Fibroblast of villous mesenchyme (primary cell): ENCODE results near the gene MICALL2. TPM values are rescaled to one million over a fixed set of nuclear protein-coding genes. Genes with fewer than 3 reads are reported as not detected.

Source experiments
- DNase-seq: peaks from one replicate; pipeline ENCODE4 v3.0.0-alpha.2; 2010; ENCODE audit warnings: low read depth
- H3K4me3 ChIP-seq: 2 replicates; pipeline ENCODE4 v1.5.1; 2011; ENCODE audit warnings: low read depth, mild to moderate bottlenecking, low read length
- CTCF ChIP-seq: IDR thresholded peaks from 2 replicates; pipeline ENCODE4 v1.5.1; 2012; ENCODE audit warnings: low read depth, mild to moderate bottlenecking, low read length; ENCODE audit not compliant: insufficient read depth
- total RNA-seq: library from RNA; depleted of rRNA; stranded (reverse); fragments of >200 nt; gene quantifications from 2 replicates; pipeline ENCODE4 v1.2.3, GENCODE V29; 2012

The MICALL2 gene
- total RNA-seq, 1 donor = 34.5 TPM

- TF ChIP-seq CTCF = no peak
- DNase-seq = no peak
- no peak overlapping the region for H3K4me3 ChIP-seq
Observed at GRCh38 chr7:1408466-1408865, 50.8 kb downstream of the MICALL2 start.

- DNase-seq = no peak
- H3K4me3 ChIP-seq = no peak overlapping the region
- no peak for TF ChIP-seq CTCF
Observed at GRCh38 chr7:1407892-1408291, 51.4 kb downstream of the MICALL2 start.

GRCh38 chr7:1404898-1405548 is 54.2 kb downstream of the MICALL2 start:
- no peak overlapping the region for H3K4me3 ChIP-seq
- TF ChIP-seq CTCF = no peak
- DNase-seq = no peak

- TF ChIP-seq CTCF = no peak
- no peak overlapping the region for H3K4me3 ChIP-seq
- DNase-seq = no peak
Observed at GRCh38 chr7:1404460-1404809, 54.8 kb downstream of the MICALL2 start.

- TF ChIP-seq CTCF = no peak
- H3K4me3 ChIP-seq = no peak overlapping the region
- DNase-seq = peak; percentile 4
Observed at GRCh38 chr7:1403638-1404459, 55.4 kb downstream of the MICALL2 start.

GRCh38 chr7:1402791-1403637 is 56.3 kb downstream of the MICALL2 start:
- TF ChIP-seq CTCF = no peak
- H3K4me3 ChIP-seq = no peak overlapping the region
- no peak for DNase-seq
